ENCODE results near the gene SSTR3.

Gene SSTR3

DNA sequence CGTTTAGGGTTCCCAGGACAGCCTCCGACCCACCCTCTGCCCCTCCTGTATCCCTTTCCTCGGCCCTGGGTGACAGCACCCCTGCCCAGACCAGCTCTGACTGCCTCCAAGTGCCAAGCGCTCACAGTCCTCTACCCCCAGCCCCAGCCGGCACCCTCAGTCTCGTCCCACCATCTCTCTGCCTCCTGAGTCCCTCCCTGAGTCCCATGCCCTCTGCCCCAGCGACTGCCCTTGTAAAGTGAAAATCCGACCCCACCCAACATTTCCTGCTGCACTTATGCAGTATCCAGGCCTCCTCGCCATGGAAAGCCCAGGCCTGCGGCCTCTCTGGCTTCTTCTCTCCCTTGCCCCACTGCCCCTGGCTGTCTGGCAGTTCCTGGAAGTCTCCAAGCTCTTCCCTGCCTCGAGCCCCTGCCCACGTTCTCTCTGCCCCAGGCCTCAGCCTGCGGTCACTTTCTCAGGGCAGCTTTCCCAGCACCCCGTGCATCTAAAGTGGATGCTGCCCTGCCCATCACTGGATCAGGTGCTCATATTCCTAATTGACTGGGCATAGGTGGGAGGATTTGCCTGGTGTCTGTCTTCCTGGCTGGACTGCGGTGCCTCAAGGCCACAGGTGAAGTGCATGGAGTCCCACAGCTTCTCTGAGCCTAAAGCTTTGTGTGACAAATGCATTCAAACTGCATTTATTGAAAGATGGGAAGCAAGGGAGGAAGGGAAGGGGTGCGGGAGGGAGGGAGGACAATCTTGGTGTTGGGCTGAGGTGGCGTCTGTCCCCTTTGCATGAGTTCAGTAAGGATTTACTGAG lies 44.9 kb downstream of the SSTR3 start:
- H3K4me3 ChIP-seq (replicated peaks; ENCODE audit: low read depth, low read length) = no peak overlapping the region
- TF ChIP-seq, protein P1, sequence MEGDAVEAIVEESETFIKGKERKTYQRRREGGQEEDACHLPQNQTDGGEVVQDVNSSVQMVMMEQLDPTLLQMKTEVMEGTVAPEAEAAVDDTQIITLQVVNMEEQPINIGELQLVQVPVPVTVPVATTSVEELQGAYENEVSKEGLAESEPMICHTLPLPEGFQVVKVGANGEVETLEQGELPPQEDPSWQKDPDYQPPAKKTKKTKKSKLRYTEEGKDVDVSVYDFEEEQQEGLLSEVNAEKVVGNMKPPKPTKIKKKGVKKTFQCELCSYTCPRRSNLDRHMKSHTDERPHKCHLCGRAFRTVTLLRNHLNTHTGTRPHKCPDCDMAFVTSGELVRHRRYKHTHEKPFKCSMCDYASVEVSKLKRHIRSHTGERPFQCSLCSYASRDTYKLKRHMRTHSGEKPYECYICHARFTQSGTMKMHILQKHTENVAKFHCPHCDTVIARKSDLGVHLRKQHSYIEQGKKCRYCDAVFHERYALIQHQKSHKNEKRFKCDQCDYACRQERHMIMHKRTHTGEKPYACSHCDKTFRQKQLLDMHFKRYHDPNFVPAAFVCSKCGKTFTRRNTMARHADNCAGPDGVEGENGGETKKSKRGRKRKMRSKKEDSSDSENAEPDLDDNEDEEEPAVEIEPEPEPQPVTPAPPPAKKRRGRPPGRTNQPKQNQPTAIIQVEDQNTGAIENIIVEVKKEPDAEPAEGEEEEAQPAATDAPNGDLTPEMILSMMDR (IDR thresholded peaks at IDR 0.05; ENCODE audit: low read depth, low read length, missing control alignments) = no peak
- no peak for DNase-seq (ENCODE audit: extremely low read depth, low read depth)

DNA sequence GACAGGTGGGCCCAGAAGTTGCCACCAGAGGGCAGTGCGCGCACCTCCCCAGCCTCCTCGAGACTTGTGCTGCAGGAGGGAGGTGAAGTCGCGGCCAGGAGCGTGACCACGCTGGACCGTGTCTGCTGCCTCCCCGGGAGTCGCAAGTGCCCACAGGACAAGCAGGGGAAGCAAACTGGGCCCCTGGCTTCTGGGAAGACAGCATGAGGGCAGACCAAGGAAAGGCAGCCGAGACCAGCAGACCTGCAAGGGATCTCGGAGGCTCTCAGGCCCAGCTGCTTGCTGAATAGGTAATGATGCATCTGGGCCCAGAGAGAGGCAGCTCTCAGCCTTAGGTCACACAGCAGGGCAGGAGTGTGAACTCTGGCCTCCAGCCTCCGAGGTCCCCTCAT lies 45.6 kb downstream of the SSTR3 start:
- H3K4me3 ChIP-seq (replicated peaks; ENCODE audit: low read depth, low read length) = no peak overlapping the region
- TF ChIP-seq, protein P1 (IDR thresholded peaks at IDR 0.05; ENCODE audit: low read depth, low read length, missing control alignments) = peak; percentile 93
- DNase-seq (ENCODE audit: extremely low read depth, low read depth) = no peak

DNA sequence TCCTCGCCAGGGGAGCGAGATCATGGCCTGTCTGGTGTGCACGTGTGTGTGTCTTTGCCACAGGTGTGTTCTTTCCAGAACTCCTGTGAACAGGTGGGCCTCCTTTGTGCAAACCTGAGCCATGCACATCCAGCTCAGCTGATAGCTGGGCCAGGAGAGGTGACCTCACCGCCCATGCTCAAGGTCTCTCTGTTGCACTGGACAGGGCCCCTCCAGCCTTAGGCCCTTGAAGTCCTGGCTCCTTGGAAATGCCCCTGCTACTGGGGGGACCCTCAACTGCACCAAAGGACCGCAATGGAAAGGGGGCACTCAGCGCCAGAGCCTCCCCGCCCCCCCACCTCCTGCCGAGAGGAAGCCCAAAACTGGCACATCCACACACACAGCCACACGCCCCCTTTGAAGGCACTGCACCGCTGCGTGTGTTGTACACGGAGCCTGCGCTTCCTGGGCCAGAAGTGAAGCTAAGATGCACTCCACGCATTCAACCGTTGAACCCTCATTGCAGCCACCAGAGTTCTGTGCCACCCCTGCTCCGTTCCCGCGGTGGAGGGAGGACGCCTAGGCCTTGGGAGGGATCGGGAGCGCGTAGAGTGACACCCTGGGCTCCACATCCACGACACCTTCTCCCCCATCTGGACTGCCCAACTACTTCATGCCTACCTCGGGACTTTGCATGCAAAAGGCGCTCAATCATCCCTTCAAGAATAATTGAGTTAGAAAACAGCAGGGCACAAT lies 46.2 kb downstream of the SSTR3 start:
- DNase-seq (ENCODE audit: extremely low read depth, low read depth) = no peak
- TF ChIP-seq, protein P1 (IDR thresholded peaks at IDR 0.05; ENCODE audit: low read depth, low read length, missing control alignments) = no peak
- H3K4me3 ChIP-seq (replicated peaks; ENCODE audit: low read depth, low read length) = no peak overlapping the region

DNA sequence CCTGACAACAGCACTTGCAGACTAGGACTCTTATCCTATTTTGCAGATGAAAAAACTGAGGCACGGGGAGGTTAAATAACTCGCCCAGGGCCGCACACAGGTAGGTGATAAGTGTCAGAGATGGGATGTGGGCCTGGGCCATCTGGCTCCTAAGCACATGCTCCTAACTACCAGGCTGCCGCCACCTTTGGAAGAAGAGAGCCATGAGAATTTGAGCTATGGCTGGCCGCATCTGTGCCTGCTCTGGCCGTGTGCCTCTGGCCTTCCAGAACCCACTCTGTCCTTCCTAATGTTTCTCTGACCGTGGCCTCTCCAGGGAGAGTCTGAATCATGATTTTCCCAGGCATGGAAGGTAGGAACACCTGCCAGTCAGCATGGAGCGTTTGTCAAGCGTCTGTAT lies 47.2 kb downstream of the SSTR3 start:
- no peak overlapping the region for H3K4me3 ChIP-seq (replicated peaks; ENCODE audit: low read depth, low read length)
- TF ChIP-seq, protein P1 (IDR thresholded peaks at IDR 0.05; ENCODE audit: low read depth, low read length, missing control alignments) = no peak

DNA sequence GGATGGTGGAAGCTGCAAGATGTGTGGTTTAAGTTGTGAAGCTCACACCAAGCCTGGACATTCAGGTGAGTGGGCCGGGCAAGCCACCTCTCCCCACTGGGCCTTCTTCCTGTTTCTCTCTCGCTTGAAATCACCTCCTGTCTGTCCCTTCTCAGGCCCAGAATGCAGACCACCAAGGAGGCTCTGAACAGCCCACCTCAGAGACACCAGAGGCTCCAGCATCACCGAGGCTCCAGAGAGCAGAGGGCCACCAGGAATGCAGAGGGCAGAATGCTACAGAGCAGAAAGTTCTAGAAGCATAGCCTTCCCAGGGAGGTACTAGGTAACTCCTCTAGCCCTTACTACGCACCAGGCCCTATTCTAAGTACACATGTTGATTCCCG lies 47.8 kb downstream of the SSTR3 start:
- no peak for DNase-seq (ENCODE audit: extremely low read depth, low read depth)
- H3K4me3 ChIP-seq (replicated peaks; ENCODE audit: low read depth, low read length) = no peak overlapping the region
- TF ChIP-seq, protein P1 (IDR thresholded peaks at IDR 0.05; ENCODE audit: low read depth, low read length, missing control alignments) = no peak

More for the DNA sequence above, 47.2 kb downstream of the SSTR3 start:
- DNase-seq (ENCODE audit: extremely low read depth, low read depth) = no peak

DNA sequence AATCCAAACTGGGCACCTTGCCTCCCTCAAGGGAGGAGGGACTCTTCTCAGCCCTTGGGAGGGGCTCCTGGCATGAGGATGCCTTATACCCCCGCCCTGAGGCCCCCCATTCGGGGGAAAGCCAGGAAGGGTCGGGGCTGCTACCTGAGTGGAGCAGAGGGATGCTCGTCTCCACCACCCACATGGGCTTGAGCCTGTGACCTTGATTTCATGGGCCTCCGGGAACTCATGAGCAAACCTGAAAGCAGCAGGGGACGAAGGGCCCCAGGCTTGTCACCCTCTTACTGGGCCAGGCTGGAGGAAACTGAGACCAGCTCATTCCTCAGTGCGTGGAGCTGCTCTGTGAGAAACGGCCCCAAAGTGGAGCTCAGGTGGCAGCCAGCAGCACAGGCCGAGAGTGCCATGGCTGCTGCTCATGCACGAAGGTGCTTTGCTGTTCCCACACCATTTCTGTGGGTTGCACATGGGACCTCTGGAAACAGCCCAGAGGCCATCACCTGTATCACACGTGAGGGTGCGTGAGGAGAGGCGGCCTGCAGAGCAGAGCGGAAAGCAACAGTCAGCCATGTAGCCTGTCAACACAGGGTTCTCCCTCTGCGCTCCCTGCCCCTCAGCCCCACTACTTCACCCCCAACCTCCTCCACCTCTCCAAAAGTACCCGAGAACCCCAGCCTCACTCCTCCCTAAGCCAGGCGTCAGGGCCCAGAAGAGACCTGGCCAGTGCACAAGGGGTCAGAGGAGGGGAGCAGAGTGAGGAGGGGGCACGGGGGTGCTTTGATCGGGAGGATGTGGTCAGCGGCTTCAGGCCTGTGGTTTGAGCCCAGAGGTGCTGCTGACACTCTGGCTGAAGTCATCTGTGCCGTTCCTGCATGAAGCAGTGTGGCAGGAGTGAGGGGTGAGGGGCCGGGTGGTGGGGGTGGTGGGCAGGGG lies 48.4 kb downstream of the SSTR3 start:
- DNase-seq (ENCODE audit: extremely low read depth, low read depth) = no peak
- no peak overlapping the region for H3K4me3 ChIP-seq (replicated peaks; ENCODE audit: low read depth, low read length)
- TF ChIP-seq, protein P1 (IDR thresholded peaks at IDR 0.05; ENCODE audit: low read depth, low read length, missing control alignments) = no peak

All from HFF-Myc (cell line).